Measurements from ENCODE around the gene MAT2A. TPM values are rescaled to one million over a fixed set of nuclear protein-coding genes. Genes with fewer than 3 reads are reported as not detected.
"Not testable (repeated sequence)": the region's sequence is repeated elsewhere in the genome, so short reads cannot be mapped to it uniquely, and the experiment has no call there.

The MAT2A gene
- total RNA-seq, 4 donors from 2014 or later, result 71.2 to 96.4 (median 83.0) TPM

- no peak for DNase-seq (ENCODE audit: low spot score in 2 of 2)
- WGBS, 2 donors, result 71 to 83% methylated on average over 4 of the region's 4 CpGs
- H3K4me3 ChIP-seq (ENCODE audit: low read depth, poor library complexity, severe bottlenecking), result no peak overlapping the region
- intact Hi-C loops (cut with DNase I; ENCODE audit: low total_unique reads), result no loop called here
- TF ChIP-seq CTCF (IDR thresholded peaks at IDR 0.05), result no peak
- TF ChIP-seq POLR2A (IDR thresholded peaks at IDR 0.05), result no peak
Measured at GRCh38 chr2:85588236-85588635, 49.3 kb downstream of the MAT2A start.

GRCh38 chr2:85588645-85589044 lies 49.7 kb downstream of the MAT2A start:
- intact Hi-C loops (cut with DNase I; ENCODE audit: low total_unique reads), result no loop called here
- DNase-seq (ENCODE audit: low spot score in 2 of 2), result no peak
- WGBS, 2 donors, result 77 to 84% methylated on average over 4 of the region's 4 CpGs
- TF ChIP-seq CTCF (IDR thresholded peaks at IDR 0.05), result no peak
- no peak for TF ChIP-seq POLR2A (IDR thresholded peaks at IDR 0.05)
- no peak overlapping the region for H3K4me3 ChIP-seq (ENCODE audit: low read depth, poor library complexity, severe bottlenecking)

GRCh38 chr2:85589181-85589580 lies 50.2 kb downstream of the MAT2A start:
- WGBS, 2 donors, result 76 to 79% methylated on average over 4 of the region's 4 CpGs
- DNase-seq (ENCODE audit: low spot score in 2 of 2), result no peak
- no peak overlapping the region for H3K4me3 ChIP-seq (ENCODE audit: low read depth, poor library complexity, severe bottlenecking)
- intact Hi-C loops (cut with DNase I; ENCODE audit: low total_unique reads), result no loop called here
- no peak for TF ChIP-seq POLR2A (IDR thresholded peaks at IDR 0.05)
- no peak for TF ChIP-seq CTCF (IDR thresholded peaks at IDR 0.05)

GRCh38 chr2:85589982-85590791 lies 51.2 kb downstream of the MAT2A start:
- 56 to 65% methylated on average over 7 of the region's 7 CpGs for WGBS, 2 donors
- intact Hi-C loops (cut with DNase I; ENCODE audit: low total_unique reads), result no loop called here
- no peak for DNase-seq (ENCODE audit: low spot score in 2 of 2)
- TF ChIP-seq POLR2A (IDR thresholded peaks at IDR 0.05) (no peak), CTCF (IDR thresholded peaks at IDR 0.05) (no peak)
- no peak overlapping the region for H3K4me3 ChIP-seq (ENCODE audit: low read depth, poor library complexity, severe bottlenecking)

- no peak overlapping the region for H3K4me3 ChIP-seq (ENCODE audit: low read depth, poor library complexity, severe bottlenecking)
- WGBS, 2 donors, result 61 to 73% methylated on average over 2 of the region's 2 CpGs
- intact Hi-C loops (cut with DNase I; ENCODE audit: low total_unique reads), result no loop called here
- TF ChIP-seq CTCF (IDR thresholded peaks at IDR 0.05), result no peak
- no peak for TF ChIP-seq POLR2A (IDR thresholded peaks at IDR 0.05)
- DNase-seq (ENCODE audit: low spot score in 2 of 2), result no peak
Measured at GRCh38 chr2:85590950-85591349, 52.0 kb downstream of the MAT2A start.

GRCh38 chr2:85591563-85591962 lies 52.6 kb downstream of the MAT2A start:
- DNase-seq (ENCODE audit: low spot score in 2 of 2), result no peak
- no peak overlapping the region for H3K4me3 ChIP-seq (ENCODE audit: low read depth, poor library complexity, severe bottlenecking)
- intact Hi-C loops (cut with DNase I; ENCODE audit: low total_unique reads), result no loop called here
- TF ChIP-seq CTCF (IDR thresholded peaks at IDR 0.05), result no peak
- 81 to 84% methylated on average over 12 of the region's 12 CpGs for WGBS, 2 donors

GRCh38 chr2:85592299-85592698 lies 53.3 kb downstream of the MAT2A start:
- DNase-seq (ENCODE audit: low spot score in 2 of 2); H3K4me3 ChIP-seq (ENCODE audit: low read depth, poor library complexity, severe bottlenecking); intact Hi-C loops (cut with DNase I; ENCODE audit: low total_unique reads): not testable (repeated sequence)
- 90 to 93% methylated on average over 9 of the region's 9 CpGs for WGBS, 2 donors
